Activated CD8-positive, alpha-beta memory T cell treated with anti-CD3 and anti-CD28 coated beads, Interleukin-2, amount 50 U/mL, for 4 hours (primary cell): ENCODE measurements around the gene DNAH6.

Experiments
- DNase-seq: peaks from one replicate; pipeline ENCODE4 v3.0.0-alpha.2; 2020

Gene DNAH6

DNA sequence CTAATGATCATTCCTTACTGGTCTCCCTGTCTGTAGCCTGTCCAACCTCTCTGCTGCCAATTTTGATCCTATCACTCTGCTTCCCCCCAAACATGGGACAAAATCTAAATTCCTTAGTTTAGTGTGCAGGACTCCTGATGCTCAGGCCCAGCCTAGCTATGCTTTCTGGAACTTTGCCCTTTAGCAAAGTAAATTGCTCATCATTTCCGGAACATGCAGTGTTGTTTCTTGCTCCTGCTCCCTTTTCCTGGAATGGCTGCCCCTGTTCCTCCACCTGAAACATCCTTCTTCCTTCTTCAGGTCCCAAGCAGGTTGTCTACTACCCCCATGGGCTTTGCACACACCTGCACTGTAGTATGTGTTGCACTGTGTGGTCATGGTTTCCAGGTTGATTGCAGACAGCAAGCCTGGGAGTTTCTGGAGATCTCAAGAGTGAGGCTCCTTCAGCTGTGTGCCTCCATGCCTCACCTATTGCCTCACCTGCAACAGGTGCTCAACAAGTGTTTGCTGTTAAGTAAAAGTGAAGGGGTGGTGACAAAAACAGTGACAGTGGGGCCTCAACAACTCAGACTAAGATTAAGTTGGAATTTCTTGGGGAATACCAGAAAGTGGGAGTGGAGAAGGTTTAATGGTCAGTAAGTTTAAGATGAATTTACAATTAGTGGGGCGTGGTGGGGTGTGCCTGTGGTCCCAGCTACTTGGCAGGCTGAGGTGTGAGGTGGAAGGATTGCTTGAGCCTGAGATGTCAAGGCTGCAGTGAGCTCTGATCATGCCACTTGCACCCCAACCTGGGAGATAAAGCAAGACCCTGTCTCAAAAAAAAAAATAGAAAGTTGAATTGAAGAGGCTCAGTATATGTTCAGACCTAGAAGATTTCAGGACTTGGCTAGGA, 120.0 kb downstream of the DNAH6 start:
- no peak for DNase-seq

DNA sequence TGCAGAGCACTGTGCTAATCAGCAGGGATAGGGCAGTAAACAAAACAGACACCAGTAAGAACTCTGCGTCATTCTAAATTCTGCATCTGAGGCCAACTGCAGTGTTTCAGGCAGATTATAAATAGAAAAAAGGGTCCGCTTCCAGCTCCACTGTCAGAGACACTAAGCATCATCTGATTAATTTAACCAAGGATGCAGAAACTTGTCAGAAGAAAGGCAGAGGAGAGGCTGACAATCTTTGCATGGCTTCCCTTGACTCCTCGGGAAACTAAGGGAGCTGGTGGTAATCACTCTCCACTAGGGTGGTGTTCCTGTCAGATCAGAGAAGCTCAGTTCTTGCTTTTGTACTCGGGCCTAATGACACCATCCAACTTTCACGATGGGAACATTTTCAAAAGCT, 123.5 kb downstream of the DNAH6 start:
- no peak for DNase-seq

DNA sequence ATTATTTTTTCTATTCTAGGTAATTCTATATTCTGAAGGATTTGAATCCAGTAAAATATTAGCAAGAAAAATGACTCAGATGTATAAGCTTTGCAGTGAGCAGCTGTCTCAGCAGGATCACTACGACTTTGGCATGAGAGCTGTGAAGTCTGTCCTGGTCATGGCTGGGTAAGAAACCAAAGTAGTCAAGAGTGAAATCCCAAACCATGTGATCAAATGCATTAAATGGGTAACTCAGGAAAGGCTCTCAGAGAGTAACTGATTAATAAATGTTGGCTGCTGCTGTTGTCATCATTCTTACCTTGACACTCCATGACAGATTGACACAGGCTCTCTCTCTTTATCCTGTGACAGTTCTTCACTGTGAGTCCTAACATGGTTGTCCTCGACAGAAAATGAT, 124.1 kb downstream of the DNAH6 start:
- DNase-seq = no peak

DNA sequence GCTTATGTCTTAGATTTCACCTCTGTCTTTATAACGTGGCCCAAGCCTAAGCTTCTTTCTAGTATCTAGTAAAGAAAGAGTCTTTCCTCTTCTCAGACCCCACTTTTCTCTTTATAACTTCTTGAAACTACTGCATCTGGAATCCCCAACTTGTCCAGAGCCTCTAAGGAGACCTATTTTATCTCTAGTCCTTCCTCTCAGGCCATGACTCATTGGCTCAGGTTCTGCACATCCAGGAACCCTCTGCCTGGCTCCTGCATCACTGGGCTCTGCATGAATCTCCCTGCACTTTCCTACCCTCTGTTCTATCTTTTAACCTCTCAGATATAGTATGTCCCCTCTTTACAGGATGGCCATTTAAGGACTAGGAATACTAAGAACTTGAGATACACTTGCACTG, 124.7 kb downstream of the DNAH6 start:
- DNase-seq = no peak

DNA sequence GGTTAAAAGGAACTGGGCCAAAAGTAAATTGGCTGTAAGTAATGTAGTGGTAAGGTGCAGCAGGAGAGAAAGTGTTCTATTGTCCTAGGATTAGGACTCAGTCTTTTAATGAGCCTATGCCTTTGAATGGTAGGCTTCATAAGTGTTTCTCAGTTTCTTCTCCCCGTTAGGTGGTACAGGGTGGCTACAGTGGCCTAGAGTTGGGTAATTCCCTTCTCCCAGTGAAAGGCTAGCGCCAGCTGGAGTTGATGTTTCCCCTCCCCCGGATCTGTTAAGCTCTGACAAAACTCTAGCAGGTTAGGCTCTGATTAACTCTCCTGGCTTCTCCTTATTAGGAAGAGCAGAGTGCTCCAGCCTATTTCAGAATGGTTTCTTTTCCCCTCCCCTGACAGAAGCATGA, 127.7 kb downstream of the DNAH6 start:
- no peak for DNase-seq

DNA sequence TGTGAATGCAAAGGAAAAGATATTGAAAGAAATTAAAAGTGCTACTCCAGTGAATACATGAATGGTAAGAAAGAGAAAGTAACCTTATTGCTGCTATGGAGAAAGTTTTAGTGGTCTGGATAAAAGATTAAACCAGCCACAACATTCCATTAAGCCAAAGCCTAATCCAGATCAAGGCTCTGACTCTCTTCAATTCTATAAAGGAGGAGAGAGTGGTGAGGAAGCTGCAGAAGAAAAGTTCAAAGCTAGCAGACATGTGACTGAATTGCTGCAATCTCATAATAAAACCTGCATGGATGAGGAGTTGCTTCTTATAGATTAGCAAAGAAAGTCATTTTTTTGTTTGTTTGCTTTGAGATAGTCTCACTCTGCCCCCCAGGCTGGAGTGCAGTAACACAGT, 130.2 kb downstream of the DNAH6 start:
- no peak for DNase-seq

DNA sequence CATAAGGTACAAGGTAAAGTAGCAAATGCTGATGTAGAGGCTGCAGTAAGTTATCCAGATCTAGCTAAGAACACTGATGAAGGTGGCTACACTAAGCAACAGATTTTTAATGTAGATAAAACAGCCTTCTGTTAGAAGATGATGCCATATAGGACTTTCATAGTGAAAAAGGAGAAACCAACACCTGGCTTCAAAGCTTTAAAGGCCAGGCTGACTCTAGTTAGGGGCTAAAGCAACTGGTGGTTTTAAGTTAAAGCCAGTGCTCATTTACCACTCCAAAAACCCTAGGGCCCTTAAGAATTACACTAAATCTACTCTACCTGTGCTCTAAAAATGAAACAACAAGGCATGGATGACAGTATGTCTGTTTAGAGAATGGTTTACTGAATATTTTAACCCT, 131.0 kb downstream of the DNAH6 start:
- no peak for DNase-seq

DNA sequence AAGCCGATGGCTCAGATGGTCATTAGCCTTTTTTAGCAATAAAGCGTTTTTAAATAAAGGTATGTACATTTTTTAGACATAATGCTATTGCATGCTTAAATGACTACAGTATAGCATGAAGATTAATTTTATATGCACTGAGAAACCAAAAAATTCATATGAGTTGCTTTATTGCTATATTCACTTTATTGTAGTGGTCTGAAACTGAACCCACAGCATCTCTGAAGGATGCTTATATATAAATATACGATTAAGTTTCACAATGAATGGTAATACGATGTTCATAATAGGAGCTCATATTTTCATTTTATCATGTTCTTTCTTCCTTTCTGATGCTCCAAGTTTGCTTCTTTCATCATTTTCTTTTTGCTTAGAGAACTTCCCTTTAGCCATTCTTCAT, 132.8 kb downstream of the DNAH6 start:
- DNase-seq = no peak

DNA sequence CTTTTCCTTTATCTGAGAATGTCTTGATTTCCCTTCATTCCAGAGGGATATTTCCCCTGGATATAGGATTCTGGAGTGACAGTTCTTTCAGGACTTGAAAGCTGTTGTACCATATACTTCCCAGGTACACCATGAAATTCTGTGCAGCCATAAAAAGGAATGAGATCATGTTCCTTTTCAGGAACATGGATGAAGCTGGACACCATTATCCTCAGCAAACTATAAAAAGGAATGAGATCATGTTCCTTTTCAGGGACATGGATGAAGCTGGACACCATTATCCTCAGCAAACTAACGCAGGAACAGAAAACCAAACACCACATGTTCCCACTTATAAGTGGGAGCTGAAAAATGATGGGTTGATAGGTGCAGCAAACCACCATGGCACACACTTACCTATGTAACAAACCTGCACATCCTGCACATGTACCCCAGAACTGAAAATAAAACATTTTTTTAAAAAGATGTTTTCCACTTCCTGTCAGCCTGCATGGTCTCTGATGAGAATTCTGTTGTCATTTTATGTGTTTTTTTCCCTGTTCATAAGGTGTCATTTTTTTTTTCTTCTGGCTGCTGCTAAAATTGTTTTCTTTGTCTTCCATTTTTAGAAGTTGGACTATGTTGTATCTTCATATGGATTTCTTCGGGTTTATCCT, 133.3 kb downstream of the DNAH6 start:
- no peak for DNase-seq

DNA sequence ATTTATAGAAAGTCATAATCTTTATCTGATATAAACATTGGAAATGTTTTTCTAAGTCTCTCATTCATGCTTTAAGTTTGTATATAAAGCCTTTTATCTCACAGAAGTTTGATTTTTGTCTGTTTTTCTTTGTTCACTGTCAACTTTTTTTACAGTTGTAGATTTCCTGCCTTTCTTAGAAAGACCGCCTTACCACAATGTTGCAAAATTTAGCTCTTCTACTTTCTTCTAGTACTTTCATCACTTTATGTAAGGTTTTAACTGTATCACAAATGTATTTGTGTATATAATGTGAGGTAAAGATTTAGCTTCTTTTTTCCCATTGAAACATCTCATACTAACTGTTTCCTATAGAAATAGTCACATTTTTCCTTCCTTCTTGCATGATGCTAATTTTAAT, 136.1 kb downstream of the DNAH6 start:
- DNase-seq = no peak

DNA sequence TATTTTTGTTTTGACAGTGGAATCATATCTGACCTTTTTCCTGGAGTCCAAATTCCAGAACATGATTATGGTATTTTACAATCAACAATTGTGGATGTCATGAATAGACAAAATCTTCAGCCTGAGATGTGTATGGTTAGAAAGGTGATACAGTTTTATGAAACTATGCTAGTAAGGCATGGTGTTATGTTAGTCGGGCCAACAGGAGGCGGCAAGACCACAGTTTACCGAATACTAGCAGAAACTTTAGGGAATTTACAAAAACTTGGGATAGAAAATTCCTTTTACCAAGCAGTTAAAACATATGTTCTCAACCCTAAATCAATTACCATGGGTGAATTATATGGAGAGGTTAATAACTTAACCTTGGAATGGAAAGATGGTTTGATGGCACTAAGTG, 137.0 kb downstream of the DNAH6 start:
- DNase-seq = no peak

DNA sequence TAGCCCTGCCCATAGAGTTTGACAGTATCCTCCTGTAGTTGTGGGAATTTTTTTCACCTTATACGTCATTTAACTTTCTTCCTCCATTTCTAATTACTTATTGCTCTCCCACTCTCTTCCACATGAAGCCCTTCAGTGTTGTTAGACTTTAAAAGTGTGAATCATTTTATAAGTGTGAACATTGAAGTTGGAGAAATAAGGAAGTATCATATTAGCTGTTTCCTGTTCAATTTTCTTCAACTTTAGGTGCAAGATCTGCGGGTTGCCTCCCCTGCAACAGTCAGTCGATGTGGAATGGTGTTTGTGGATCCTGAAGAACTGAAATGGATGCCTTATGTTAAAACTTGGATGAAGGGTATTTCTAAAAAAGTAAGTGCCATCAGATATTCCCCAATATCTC, 138.1 kb downstream of the DNAH6 start:
- DNase-seq = no peak

DNA sequence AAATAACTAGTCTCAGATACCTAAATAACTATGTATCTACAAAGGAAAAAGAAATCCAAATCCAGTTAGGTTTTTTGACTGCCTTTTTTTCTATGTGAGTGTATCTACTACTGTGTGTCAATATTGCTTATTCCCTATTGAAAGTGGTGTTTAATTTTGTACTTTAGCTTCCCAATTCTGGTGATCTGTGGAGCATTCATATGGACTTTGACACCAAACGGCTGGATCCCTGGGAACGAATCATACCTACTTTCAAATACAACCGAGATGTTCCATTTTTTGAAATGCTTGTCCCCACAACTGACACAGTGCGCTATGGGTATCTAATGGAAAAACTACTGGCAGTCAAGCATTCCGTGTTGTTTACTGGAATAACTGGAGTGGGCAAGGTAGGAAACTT, 152.8 kb downstream of the DNAH6 start:
- no peak for DNase-seq

DNA sequence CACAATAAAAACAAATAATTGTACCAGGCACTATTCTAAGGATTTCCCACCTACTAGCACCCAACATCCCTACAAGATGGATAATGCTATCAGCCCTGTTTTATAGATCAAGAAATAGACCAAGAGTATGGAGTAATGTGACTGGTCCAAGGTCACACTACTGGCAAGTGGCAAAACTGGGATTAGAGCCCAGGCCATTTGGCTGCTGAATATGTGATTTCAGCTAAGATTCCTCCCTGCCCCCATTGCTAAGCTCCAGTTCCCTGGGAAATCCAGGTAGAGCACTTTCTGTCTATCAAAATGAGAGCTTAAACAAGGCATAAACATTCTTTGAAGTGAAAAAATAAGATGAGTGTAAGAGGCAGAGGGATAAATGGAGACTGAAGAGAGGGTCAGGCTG, 157.8 kb downstream of the DNAH6 start:
- DNase-seq = no peak

DNA sequence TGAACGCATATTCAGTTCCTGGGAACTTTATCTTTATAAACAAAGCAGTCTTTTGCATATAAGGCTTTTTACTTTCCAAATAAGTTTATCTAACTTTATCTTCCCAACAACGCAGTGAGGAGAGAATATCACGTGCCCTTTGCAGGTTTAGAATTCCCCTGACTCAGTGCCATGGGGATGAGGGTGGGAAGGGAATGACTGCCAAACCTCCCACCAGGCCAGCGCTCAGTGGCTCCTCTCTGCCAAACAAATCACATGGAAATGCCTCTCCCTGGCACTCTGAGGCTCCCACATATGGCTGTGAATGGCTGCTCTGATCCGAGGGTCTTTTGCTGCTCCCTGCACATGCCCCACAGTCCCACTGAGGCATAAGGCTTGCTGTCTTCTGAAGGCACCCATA, 158.3 kb downstream of the DNAH6 start:
- DNase-seq = no peak

DNA sequence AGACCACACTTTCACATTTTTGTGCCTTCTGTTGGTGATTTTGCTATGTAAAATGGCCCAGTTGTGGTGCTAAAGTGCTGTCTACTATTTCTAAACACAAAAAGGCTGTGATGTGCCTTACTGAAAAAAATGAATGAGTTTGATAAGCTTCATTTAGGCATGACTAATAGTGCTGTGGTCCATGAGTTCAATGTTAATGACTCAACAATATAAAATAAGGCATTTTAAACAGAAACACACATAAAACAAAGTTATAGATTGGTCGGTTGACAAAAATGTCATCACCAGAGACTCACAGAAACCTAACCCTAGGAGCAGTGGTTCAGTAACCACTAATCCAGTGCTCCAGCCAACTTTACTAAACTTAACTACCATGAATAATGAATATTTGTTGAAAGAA, 160.0 kb downstream of the DNAH6 start:
- no peak for DNase-seq

DNA sequence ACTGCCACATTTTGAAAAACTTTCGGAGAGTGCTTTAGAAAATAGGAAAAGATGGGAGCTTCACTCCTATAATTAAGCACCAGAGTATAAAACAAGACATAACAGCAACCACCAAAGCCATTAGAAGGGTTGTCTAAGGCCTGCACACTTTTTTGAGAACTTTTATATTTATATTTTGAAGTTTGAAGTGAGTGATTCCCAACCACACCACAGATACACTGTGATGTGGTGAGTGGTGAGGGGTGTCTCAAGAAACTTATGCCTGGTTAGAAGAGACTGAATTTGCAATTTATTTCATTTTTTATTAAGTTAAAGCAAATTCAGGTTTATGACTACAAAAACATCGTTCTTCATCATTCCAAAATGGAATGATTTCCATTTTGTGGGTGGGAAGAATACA, 161.9 kb downstream of the DNAH6 start:
- no peak for DNase-seq

DNA sequence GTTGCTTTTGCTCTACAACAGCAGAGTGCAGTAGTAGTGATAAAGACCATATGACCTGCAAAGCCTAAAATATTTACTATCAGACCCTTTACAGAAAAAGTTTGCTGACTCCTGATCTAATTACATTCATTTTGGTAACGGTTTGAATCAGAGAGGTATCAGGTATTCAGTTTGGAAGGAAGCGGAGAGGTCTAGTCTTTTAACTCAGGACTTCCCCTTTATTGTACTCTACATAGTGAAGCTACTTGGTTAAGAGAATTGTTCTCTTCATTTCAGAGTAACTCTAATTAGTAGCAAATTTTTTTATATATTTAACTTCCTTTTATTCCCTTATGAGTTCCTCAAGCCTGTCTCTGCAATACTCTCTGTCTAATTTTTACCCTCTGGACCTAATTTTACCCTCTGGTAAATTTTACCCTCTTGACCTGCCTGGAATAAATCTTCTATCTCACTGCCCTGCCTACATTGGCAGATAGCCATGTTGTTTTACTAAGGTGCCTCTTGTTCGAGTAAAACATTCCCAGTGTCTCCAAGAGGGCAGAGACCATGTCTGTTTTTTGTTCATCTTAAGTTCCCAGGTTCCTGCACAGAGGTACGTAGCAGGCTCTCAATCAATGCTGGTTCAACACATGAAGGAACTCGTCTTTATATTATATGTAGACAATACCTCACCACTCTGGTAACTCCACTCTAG, 170.6 kb downstream of the DNAH6 start:
- DNase-seq = no peak

DNA sequence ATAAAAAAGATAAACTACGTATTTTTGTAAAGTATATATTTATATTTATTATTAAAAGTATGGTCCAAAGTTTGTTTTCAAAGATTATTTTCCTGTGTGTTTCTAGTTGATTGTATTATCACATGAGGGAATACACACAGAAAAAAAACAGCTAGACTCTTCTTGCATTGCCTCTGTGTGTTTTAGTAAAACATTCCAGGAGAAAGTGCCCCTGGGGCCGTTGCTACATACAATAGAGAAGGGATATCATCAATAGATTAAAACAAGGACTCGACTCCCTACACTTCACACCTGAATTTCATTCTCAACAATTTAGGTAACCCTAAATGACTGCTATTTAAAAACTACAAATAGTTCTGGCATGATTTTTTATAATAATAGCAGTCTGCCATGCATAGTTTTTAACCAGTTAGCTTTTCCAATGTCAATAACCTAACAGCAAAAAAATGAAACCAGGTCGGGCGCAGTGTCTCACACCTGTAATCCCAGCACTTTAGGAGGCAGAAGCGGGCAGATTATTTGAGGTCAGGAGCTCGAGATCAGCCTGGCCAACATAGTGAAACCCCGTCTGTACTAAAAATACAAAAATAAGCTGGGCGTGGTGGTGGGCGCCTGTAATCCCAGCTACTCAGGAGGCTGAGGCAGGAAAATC, 171.3 kb downstream of the DNAH6 start:
- no peak for DNase-seq

DNA sequence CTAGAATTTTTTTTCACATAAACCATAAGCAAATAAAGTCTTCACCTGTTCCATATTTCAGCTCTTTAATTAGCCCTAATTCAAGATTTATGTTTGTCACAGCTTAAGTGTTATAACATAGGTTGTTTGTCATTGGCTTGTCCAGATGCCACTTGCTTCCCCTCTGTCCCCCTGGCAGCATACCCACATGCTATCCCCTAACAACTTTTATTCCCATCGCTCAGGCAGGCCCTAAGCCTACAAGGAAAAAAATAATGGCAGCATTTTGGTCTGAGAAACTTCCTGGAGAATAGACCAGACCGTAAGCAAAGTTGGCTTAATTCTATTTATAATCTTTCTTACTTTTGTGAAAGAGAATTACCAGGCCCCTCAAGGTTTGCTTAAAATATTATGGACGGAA, 173.9 kb downstream of the DNAH6 start:
- no peak for DNase-seq

DNA sequence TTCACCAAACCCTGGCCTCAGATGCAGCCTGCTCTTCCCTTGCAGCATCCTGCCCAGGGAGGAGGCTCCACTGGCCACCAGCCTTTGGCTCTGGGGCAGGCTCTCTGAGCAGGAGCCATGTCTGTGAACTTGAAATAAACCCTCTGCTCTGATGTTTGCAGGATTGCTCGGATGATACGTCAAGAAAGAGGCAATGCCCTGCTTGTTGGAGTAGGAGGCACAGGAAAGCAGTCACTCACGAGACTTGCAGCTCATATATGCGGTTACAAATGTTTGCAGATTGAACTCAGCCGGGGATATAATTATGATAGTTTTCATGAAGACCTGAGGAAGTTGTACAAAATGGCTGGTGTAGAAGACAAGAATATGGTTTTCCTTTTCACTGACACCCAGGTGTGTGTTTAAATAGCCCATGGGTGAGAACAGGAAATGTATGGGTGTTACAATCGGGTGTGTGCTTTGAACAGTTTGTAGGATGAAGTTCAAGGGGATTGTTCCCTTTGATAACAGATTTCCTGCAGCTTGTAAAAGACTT, 177.9 kb downstream of the DNAH6 start:
- DNase-seq = no peak

DNA sequence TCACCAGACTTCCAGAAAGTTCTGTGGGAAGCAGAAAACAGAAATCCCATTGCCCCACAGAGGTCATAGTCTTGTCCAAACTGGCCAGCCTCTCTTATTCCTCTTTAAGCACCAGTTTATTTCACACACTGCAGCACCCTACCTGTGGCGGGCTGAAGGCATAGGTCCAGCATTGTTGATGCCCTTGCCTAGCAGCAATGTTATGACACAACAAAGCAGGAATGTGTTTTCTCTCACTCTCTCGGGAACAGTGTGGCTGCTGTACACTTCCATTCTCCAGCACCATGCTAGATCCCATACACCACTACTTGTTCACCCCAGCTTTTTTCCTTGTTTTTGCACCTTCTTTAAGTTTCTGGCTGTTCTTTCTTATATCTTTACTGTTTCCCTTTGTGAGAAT, 181.6 kb downstream of the DNAH6 start:
- no peak for DNase-seq

DNA sequence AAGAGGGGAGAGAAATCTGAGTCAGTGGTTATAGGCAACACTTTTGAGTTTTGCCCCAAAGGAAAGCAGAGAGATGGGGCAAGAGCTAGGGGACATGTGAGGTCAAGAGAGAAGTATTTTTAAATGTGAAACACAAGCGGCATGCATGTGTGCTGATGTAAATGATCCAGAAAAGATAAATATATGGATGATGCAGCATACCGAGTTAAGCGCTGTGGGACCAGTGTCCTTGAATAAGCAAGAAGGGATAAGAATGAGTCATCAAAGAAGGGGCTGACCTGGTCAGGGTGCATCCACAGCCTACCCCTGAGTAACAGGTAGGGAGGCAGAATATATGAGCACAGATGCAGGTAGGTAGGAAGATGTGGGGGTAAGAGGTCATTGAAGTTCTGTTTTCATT, 183.7 kb downstream of the DNAH6 start:
- DNase-seq = no peak
